GM12878 (cell line): ENCODE measurements around the gene CTBP1.

Experiments used
- CEBPB ChIP-seq, 2 experiments: fragments of 150-350 bp in 1 of 2; IDR thresholded peaks; 2 replicates each; pipeline ENCODE4 v1.6.1; 2012 to 2014; ENCODE audit warnings: low read depth in 2 of 2, low read length in 2 of 2, borderline replicate concordance in 1 of 2, inconsistent platforms in 1 of 2
- CTCF ChIP-seq, 3 experiments: IDR thresholded peaks in 2 of 3; conservative IDR thresholded peaks in 1 of 3; 2 replicates each; pipeline ENCODE4 v1.5.1; 2011; ENCODE audit warnings: low read depth in 3 of 3, low read length in 3 of 3, mild to moderate bottlenecking in 3 of 3, control low read depth in 2 of 3, moderate library complexity in 2 of 3, inconsistent platforms in 1 of 3, mixed read lengths in 1 of 3; ENCODE audit not compliant: control insufficient read depth in 2 of 3, insufficient read depth in 1 of 3; ENCODE audit errors: extremely low read depth in 1 of 3
- EGR1 ChIP-seq, 2 experiments: IDR thresholded peaks; 1 replicate in 1 of 2; 2 replicates in 1 of 2; pipeline ENCODE4 v1.6.1; 2011 to 2012; ENCODE audit warnings: low read depth in 2 of 2, low read length in 2 of 2, borderline replicate concordance in 1 of 2, mild to moderate bottlenecking in 1 of 2, moderate library complexity in 1 of 2
- GABPA ChIP-seq: IDR thresholded peaks from 2 replicates; pipeline ENCODE4 v1.6.1; 2014; ENCODE audit warnings: antibody characterized with exemption, low read depth, mild to moderate bottlenecking, inconsistent platforms
- HDGF ChIP-seq: fragments of 450-650 bp; IDR thresholded peaks from 2 replicates; pipeline ENCODE4 v1.6.1; 2016; ENCODE audit warnings: antibody characterized with exemption
- JUNB ChIP-seq: IDR thresholded peaks from 2 replicates; pipeline ENCODE4 v1.6.1; 2016; ENCODE audit warnings: antibody characterized with exemption, mild to moderate bottlenecking
- SMAD1 ChIP-seq: fragments of 450-650 bp; IDR thresholded peaks from 2 replicates; pipeline ENCODE4 v1.6.1; 2018; ENCODE audit warnings: mild to moderate bottlenecking, low read depth; ENCODE audit not compliant: partially characterized antibody
- YY1 ChIP-seq: IDR thresholded peaks from 2 replicates; pipeline ENCODE4 v1.6.1; 2011; ENCODE audit warnings: low read depth, mild to moderate bottlenecking, low read length
- ZNF384 ChIP-seq: IDR thresholded peaks from 2 replicates; pipeline ENCODE4 v1.6.1; 2012; ENCODE audit warnings: low read depth, mild to moderate bottlenecking, low read length, improper control_type of control experiment, borderline replicate concordance
- TF ChIP-seq, protein P1 (sequence below): IDR thresholded peaks from 2 replicates; pipeline ENCODE4 v1.6.1; 2012; ENCODE audit warnings: mild to moderate bottlenecking, low read depth, low read length

DNA sequence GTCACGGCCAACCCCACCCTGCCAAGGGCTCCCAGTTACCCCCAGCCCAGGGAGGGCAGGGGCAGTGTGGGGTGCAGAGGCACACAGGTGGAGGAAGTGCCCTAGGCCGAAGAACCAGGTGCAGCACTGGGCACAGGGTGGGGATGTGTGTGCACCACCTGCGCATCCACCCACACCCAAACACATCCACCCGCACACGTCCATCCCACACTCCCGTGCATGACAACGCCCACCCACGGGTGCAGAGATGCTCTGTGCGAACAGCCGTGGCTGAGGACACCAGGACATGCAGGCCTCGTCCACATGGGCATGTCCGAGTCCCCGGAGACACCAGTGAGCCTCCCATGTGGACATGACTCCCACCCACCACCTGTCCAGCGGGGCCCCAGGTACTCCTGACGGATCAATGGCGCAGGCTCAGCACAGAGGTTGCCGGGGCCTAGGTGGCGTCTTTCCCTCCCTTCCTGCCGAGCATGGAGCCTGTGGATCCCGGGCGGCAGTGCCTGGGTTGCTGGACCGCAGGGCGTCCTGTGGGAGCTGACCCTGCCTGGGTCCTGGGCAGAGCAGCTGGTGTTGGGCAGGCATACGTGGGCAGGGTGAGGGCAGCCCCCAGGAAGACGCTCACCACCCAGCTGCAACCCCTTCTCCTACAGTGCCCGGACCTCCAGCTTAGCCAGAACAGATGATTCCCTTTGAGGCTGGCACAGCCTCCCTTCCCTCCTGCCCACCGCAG, 19.6 kb downstream of the CTBP1 start:
- no peak for TF ChIP-seq CTCF (IDR thresholded peaks at IDR 0.05 in 2 of 3, conservative IDR thresholded peaks at IDR 0.05 in 1 of 3; ENCODE audit: control insufficient read depth in 2 of 3, extremely low read depth in 1 of 3, insufficient read depth in 1 of 3, low read depth in 3 of 3, low read length in 3 of 3)
- TF ChIP-seq GABPA, result no peak
- no peak for TF ChIP-seq JUNB
- TF ChIP-seq EGR1 (IDR thresholded peaks at IDR 0.05; ENCODE audit: borderline replicate concordance in 1 of 2, low read depth in 2 of 2, low read length in 2 of 2), result no peak
- TF ChIP-seq ZNF384, result no peak
- no peak for TF ChIP-seq HDGF
- no peak for TF ChIP-seq YY1
- no peak for TF ChIP-seq CEBPB (IDR thresholded peaks at IDR 0.05; ENCODE audit: borderline replicate concordance in 1 of 2, low read depth in 2 of 2, low read length in 2 of 2)
- TF ChIP-seq, protein P1, sequence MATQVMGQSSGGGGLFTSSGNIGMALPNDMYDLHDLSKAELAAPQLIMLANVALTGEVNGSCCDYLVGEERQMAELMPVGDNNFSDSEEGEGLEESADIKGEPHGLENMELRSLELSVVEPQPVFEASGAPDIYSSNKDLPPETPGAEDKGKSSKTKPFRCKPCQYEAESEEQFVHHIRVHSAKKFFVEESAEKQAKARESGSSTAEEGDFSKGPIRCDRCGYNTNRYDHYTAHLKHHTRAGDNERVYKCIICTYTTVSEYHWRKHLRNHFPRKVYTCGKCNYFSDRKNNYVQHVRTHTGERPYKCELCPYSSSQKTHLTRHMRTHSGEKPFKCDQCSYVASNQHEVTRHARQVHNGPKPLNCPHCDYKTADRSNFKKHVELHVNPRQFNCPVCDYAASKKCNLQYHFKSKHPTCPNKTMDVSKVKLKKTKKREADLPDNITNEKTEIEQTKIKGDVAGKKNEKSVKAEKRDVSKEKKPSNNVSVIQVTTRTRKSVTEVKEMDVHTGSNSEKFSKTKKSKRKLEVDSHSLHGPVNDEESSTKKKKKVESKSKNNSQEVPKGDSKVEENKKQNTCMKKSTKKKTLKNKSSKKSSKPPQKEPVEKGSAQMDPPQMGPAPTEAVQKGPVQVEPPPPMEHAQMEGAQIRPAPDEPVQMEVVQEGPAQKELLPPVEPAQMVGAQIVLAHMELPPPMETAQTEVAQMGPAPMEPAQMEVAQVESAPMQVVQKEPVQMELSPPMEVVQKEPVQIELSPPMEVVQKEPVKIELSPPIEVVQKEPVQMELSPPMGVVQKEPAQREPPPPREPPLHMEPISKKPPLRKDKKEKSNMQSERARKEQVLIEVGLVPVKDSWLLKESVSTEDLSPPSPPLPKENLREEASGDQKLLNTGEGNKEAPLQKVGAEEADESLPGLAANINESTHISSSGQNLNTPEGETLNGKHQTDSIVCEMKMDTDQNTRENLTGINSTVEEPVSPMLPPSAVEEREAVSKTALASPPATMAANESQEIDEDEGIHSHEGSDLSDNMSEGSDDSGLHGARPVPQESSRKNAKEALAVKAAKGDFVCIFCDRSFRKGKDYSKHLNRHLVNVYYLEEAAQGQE, result no peak
- no peak for TF ChIP-seq SMAD1
